SK-N-MC (cell line): Measurements from ENCODE around the gene CACNB1.

ENCODE experiments used
- DNase-seq: peaks from one replicate; pipeline ENCODE4 v3.0.0-alpha.2; 2011; ENCODE audit warnings: low read depth, low spot score
- H3K27ac ChIP-seq: fragments of 200-600 bp; sonication (generic); 2 replicates; pipeline ENCODE4 v1.5.1; 2016; ENCODE audit warnings: mixed run types
- H3K36me3 ChIP-seq: fragments of 200-600 bp; sonication (generic); 2 replicates; pipeline ENCODE4 v1.6.1; 2017; ENCODE audit warnings: antibody characterized with exemption, low read length, mixed read lengths; ENCODE audit not compliant: insufficient read depth
- H3K4me3 ChIP-seq: fragments of 200-600 bp; sonication (generic); 2 replicates; pipeline ENCODE4 v1.5.1; 2016
- H3K9ac ChIP-seq: fragments of 200-600 bp; sonication (generic); 2 replicates; pipeline ENCODE4 v1.8.0; 2017; ENCODE audit warnings: mixed run types, mixed read lengths; ENCODE audit not compliant: insufficient read length
- H3K9me3 ChIP-seq: fragments of 200-600 bp; sonication (generic); 2 replicates; pipeline ENCODE4 v1.6.1; 2017; ENCODE audit warnings: low read depth, mild to moderate bottlenecking, antibody characterized with exemption, low read length, moderate library complexity, mixed read lengths
- EZH2 ChIP-seq: fragments of 200-600 bp; sonication (generic); IDR thresholded peaks from one replicate; pipeline ENCODE4 v1.6.1; 2017; ENCODE audit warnings: antibody characterized with exemption
- FOXP2 ChIP-seq: optimal IDR thresholded peaks from 2 replicates; pipeline ENCODE3; 2011; ENCODE audit warnings: mild to moderate bottlenecking, moderate library complexity; ENCODE audit not compliant: insufficient read depth; ENCODE audit errors: extremely low read length, control extremely low read depth
- POLR2AphosphoS5 ChIP-seq: IDR thresholded peaks from 2 replicates; pipeline ENCODE4 v1.6.1; 2012; ENCODE audit warnings: mild to moderate bottlenecking, low read depth, low read length, borderline replicate concordance

CACNB1 gene

GRCh38 chr17:39209317-39210092, 12.0 kb upstream of the CACNB1 start:
- DNase-seq = peak; percentile 63
- Histone ChIP-seq H3K9me3 (no peaks in the 10 kb centered on the region), H3K27ac (peak overlapping the region; percentile 62), H3K36me3 (peaks cover 7% of the 10 kb centered on the region; the same call in 1 of the 2 replicates), H3K4me3 (peak overlapping the region; percentile 71), H3K9ac (peak overlapping the region; percentile 33)
- TF ChIP-seq POLR2AphosphoS5 (peak; percentile 37; the same call in 1 of the 2 replicates), FOXP2 (no peak), EZH2 (no peak)

- DNase-seq = no peak
- Histone ChIP-seq H3K27ac (peak overlapping the region; percentile 62), H3K4me3 (peak overlapping the region; percentile 71), H3K36me3 (peaks cover 13% of the 10 kb centered on the region), H3K9ac (no peak overlapping the region), H3K9me3 (no peaks in the 10 kb centered on the region)
- TF ChIP-seq POLR2AphosphoS5 (no peak; the same call in 1 of the 2 replicates), FOXP2 (peak; percentile 51)
Observed at GRCh38 chr17:39208893-39209292, 11.4 kb upstream of the CACNB1 start.

- Histone ChIP-seq H3K27ac (peak overlapping the region; percentile 70), H3K9ac (no peak overlapping the region), H3K4me3 (peak overlapping the region; percentile 71; the same call in 1 of the 2 replicates), H3K9me3 (no peaks in the 10 kb centered on the region), H3K36me3 (peaks cover 21% of the 10 kb centered on the region)
- DNase-seq = no peak
- TF ChIP-seq EZH2 = no peak
- no peak for TF ChIP-seq FOXP2
- no peak for TF ChIP-seq POLR2AphosphoS5
Observed at GRCh38 chr17:39208136-39208535, 10.7 kb upstream of the CACNB1 start.

- no peak for DNase-seq
- Histone ChIP-seq H3K9me3 (no peaks in the 10 kb centered on the region), H3K4me3 (no peak overlapping the region), H3K9ac (no peak overlapping the region), H3K27ac (0 out of 2 replicates have a peak overlapping the region, but pooled peaks have one; percentile 36), H3K36me3 (peaks cover 48% of the 10 kb centered on the region)
- TF ChIP-seq EZH2 (no peak), FOXP2 (no peak), POLR2AphosphoS5 (no peak; the same call in 1 of the 2 replicates)
Observed at GRCh38 chr17:39205112-39205526, 7.7 kb upstream of the CACNB1 start.

GRCh38 chr17:39204245-39204644, 6.8 kb upstream of the CACNB1 start:
- DNase-seq = no peak
- Histone ChIP-seq H3K27ac (peak overlapping the region; percentile 2; the same call in 1 of the 2 replicates), H3K9me3 (no peaks in the 10 kb centered on the region), H3K36me3 (peaks cover 48% of the 10 kb centered on the region), H3K4me3 (no peak overlapping the region), H3K9ac (no peak overlapping the region)
- TF ChIP-seq EZH2 (no peak), FOXP2 (no peak), POLR2AphosphoS5 (no peak)

- TF ChIP-seq POLR2AphosphoS5 (0 out of 2 replicates have a peak, but pooled peaks have one; percentile 40), EZH2 (no peak)
- H3K9me3 ChIP-seq = no peaks in the 10 kb centered on the region
- H3K9ac ChIP-seq = peak overlapping the region; percentile 100
- no peak for DNase-seq
- peaks cover 48% of the 10 kb centered on the region for H3K36me3 ChIP-seq
- peak overlapping the region; percentile 99 for H3K27ac ChIP-seq
- peak overlapping the region; percentile 100 for H3K4me3 ChIP-seq
Observed at GRCh38 chr17:39200957-39201510, 3.6 kb upstream of the CACNB1 start.

GRCh38 chr17:39200070-39200879, 2.8 kb upstream of the CACNB1 start, which contains the start of gene RPL19:
Gene RPL19, plus strand, starts transcription at chr17:39200283. Its CDS starts 62 bp downstream, at chr17:39200345.
- Histone ChIP-seq H3K9me3 (no peaks in the 10 kb centered on the region), H3K9ac (peak within 1 kb of the TSS; percentile 100), H3K4me3 (peak within 1 kb of the TSS; percentile 100), H3K36me3 (peaks cover 48% of the 10 kb centered on the region), H3K27ac (peak within 1 kb of the TSS; percentile 99)
- no peak for DNase-seq
- no peak for TF ChIP-seq FOXP2
- no peak for TF ChIP-seq EZH2
- peak; percentile 97 for TF ChIP-seq POLR2AphosphoS5

- peaks cover 43% of the 10 kb centered on the region for H3K36me3 ChIP-seq
Observed at GRCh38 chr17:39199820-39200069, 2.3 kb upstream of the CACNB1 start.

More at GRCh38 chr17:39199820-39200069, 2.3 kb upstream of the CACNB1 start:
- Histone ChIP-seq H3K9me3 (no peaks in the 10 kb centered on the region), H3K9ac (peak overlapping the region; percentile 100), H3K4me3 (peak overlapping the region; percentile 100), H3K27ac (peak overlapping the region; percentile 99)
- peak; percentile 92 for DNase-seq
- TF ChIP-seq EZH2 (no peak), POLR2AphosphoS5 (peak; percentile 69; the same call in 1 of the 2 replicates), FOXP2 (no peak)
